ENCODE data around the gene RXRG. TPM values are rescaled to one million over a fixed set of nuclear protein-coding genes. Genes with fewer than 3 reads are reported as not detected.
A peak's percentile ranks its signal among the peaks of the same experiment; 100 is the strongest.

Gene RXRG
- total RNA-seq, 2 experiments from 2014 or later, result not detected

GRCh38 chr1:165392634-165393571 is 52.0 kb downstream of the RXRG start:
- Mint-ChIP-seq H3K36me3 (ENCODE audit: low read depth) (no peaks in the 10 kb centered on the region), H3K4me3 (peak overlapping the region; percentile 68), H3K9me3 (no peaks in the 10 kb centered on the region), H3K4me1 (peaks cover 29% of the 10 kb centered on the region), H3K27me3 (peaks cover 86% of the 10 kb centered on the region), H3K27ac (peak overlapping the region; percentile 82)
- ChIA-PET CTCF (interaction anchor here (0.5 to 3.2 kb wide), 17 partner anchors 8 to 431 kb away, joined by 3 to 20 read pairs (median 4); no protein-coding TSS in a partner anchor), POLR2A (no interaction called here)
- DNase-seq, result peak; percentile 96

GRCh38 chr1:165389609-165390008 is 55.3 kb downstream of the RXRG start:
- H3K27me3 Mint-ChIP-seq, result peaks cover 79% of the 10 kb centered on the region
- H3K4me1 Mint-ChIP-seq, result peaks cover 25% of the 10 kb centered on the region
- DNase-seq, result no peak
- H3K36me3 Mint-ChIP-seq (ENCODE audit: low read depth), result no peaks in the 10 kb centered on the region
- POLR2A ChIA-PET, result no interaction called here
- CTCF ChIA-PET, result no interaction called here
- no peaks in the 10 kb centered on the region for H3K9me3 Mint-ChIP-seq
- H3K4me3 Mint-ChIP-seq, result no peak overlapping the region
- no peak overlapping the region for H3K27ac Mint-ChIP-seq

DNA sequence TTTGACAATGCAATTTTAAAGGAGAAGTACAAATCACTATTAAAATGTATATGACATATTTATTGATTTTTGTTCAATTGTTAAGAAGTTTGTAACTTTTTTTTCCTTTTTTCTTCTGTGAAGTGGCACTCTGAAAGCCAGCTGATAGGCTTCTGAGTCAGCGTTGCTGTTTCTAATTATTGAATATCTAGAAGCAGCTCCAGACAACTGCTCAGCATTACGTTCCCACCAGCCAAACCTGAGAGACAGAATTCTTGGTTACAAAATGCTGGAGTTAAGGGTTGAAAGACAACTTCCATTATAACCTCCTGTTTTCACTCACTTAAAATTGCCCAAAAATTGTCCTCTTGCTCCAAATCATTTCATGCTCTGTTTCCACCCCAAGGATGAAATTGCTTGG is 57.0 kb downstream of the RXRG start:
- Mint-ChIP-seq H3K27me3 (peaks cover 69% of the 10 kb centered on the region), H3K4me3 (no peak overlapping the region), H3K36me3 (ENCODE audit: low read depth) (no peaks in the 10 kb centered on the region), H3K9me3 (no peaks in the 10 kb centered on the region), H3K4me1 (peaks cover 16% of the 10 kb centered on the region), H3K27ac (no peak overlapping the region)
- ChIA-PET POLR2A (no interaction called here), CTCF (interaction anchor here (1.4 kb wide), 1 partner anchor 21 kb away, joined by 4 read pairs; no protein-coding TSS in a partner anchor)
- no peak for DNase-seq

GRCh38 chr1:165387505-165387904 is 57.4 kb downstream of the RXRG start:
- no peaks in the 10 kb centered on the region for H3K9me3 Mint-ChIP-seq
- H3K4me3 Mint-ChIP-seq, result no peak overlapping the region
- H3K27me3 Mint-ChIP-seq, result peaks cover 69% of the 10 kb centered on the region
- peaks cover 11% of the 10 kb centered on the region for H3K4me1 Mint-ChIP-seq
- POLR2A ChIA-PET, result no interaction called here
- H3K36me3 Mint-ChIP-seq (ENCODE audit: low read depth), result no peaks in the 10 kb centered on the region
- CTCF ChIA-PET, result interaction anchor here (1.4 kb wide), 1 partner anchor 20 kb away, joined by 4 read pairs; no protein-coding TSS in a partner anchor
- DNase-seq, result no peak
- H3K27ac Mint-ChIP-seq, result no peak overlapping the region

DNA sequence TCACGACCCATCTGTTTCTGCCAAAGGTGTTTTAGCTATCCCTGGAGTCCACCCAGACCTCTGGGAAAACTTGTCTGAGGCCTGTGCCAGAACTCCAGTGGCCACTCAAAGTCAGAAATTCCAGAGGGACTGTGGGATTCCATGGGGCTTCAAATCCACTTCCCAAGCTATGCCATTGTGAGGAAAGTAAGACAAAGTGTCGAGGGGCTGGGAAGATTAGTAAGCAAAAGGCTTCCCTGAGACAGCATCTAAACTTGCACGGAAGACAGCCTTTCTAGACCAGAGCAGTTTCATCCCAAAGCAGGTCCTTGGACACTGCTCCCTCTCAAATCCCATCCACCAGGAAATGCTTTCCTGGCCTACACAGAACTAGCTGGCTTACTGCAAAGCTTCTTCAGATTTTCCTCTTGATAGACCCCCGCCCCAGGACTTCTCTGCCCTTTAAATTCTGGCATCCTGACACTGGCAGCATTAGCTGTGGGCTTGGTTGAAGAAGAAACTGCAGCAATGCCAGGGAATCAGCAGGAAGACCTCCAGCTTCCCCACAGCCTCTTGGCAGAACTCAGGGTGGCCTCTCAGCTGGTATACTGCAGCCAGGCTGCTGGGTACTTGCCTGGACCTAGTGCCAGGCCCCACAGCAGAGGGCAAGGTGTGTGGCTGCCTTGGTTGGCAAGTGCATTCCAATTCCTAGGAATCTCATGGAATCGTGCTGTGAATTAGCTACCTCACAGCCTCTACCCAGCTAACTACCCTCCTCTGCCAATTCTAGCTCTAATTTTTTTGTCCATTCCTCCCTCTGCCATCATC is 61.1 kb downstream of the RXRG start:
- no peaks in the 10 kb centered on the region for H3K4me1 Mint-ChIP-seq
- ChIA-PET POLR2A (no interaction called here), CTCF (interaction anchor here (0.9 kb wide), 1 partner anchor 16 kb away, joined by 4 read pairs; no protein-coding TSS in a partner anchor)
- no peaks in the 10 kb centered on the region for H3K36me3 Mint-ChIP-seq (ENCODE audit: low read depth)
- no peaks in the 10 kb centered on the region for H3K9me3 Mint-ChIP-seq
- no peak overlapping the region for H3K4me3 Mint-ChIP-seq
- no peak for DNase-seq
- H3K27ac Mint-ChIP-seq, result no peak overlapping the region
- H3K27me3 Mint-ChIP-seq, result peaks cover 60% of the 10 kb centered on the region

DNA sequence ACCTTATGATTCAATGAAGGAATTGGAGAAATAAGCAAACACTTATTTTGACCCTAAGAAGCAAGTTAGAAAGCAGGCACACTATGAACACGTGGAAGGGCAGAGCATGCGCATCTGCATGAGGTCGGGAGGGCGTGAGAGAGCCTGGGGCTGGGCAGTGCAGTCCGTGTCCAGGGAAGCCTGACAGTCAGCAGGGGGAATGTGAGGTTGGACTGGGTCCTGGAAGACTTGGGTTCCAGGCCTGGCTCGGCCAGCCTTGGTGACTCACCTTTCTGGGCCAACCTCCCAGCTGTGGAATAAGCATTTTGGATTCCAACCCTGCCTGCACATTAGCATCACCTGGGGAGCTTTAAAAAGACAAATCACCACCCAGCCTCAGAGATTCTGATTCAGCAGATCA is 61.9 kb downstream of the RXRG start:
- CTCF ChIA-PET, result interaction anchor here (0.9 kb wide), 1 partner anchor 16 kb away, joined by 4 read pairs; no protein-coding TSS in a partner anchor
- POLR2A ChIA-PET, result no interaction called here
- peaks cover 52% of the 10 kb centered on the region for H3K27me3 Mint-ChIP-seq
- H3K27ac Mint-ChIP-seq, result no peak overlapping the region
- H3K9me3 Mint-ChIP-seq, result no peaks in the 10 kb centered on the region
- no peak overlapping the region for H3K4me3 Mint-ChIP-seq
- H3K36me3 Mint-ChIP-seq (ENCODE audit: low read depth), result no peaks in the 10 kb centered on the region
- DNase-seq, result no peak
- H3K4me1 Mint-ChIP-seq, result no peaks in the 10 kb centered on the region

GRCh38 chr1:165381745-165382505 is 63.0 kb downstream of the RXRG start:
- CTCF ChIA-PET, result interaction anchor here (0.8 to 1.4 kb wide), 3 partner anchors 11 to 218 kb away, joined by 3 to 4 read pairs (median 3); no protein-coding TSS in a partner anchor
- no peak overlapping the region for H3K27ac Mint-ChIP-seq
- no peak for DNase-seq
- peaks cover 4% of the 10 kb centered on the region for H3K4me1 Mint-ChIP-seq
- no peak overlapping the region for H3K4me3 Mint-ChIP-seq
- POLR2A ChIA-PET, result no interaction called here
- H3K27me3 Mint-ChIP-seq, result peaks cover 48% of the 10 kb centered on the region
- H3K36me3 Mint-ChIP-seq (ENCODE audit: low read depth), result no peaks in the 10 kb centered on the region
- H3K9me3 Mint-ChIP-seq, result no peaks in the 10 kb centered on the region

DNA sequence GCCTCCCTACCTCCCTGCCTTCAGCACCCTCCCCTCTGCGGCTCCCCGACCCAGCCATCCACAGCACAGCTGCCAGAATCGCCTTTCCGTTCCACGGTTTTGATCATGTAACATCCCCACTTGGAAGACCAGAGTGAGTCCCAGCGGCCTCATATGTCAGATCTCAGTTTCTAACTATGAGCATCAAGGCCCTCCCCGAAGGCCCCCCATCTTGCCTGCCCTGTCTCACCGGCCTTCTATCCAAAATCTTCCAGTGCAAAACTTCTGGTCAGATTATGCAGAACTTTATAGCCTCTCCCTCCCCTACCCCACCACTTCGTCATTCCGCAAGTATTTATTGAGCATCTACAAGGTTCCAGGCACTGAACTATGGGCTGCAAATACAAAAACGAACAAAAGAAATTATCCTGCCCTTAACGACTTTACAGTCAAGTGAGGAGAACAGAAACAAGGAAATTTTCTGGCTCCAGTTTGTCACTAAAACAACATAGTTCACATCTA is 68.1 kb downstream of the RXRG start:
- ChIA-PET POLR2A (no interaction called here), CTCF (interaction anchor here (1.5 to 2.1 kb wide), 2 partner anchors 10 to 225 kb away, joined by 4 to 10 read pairs; no protein-coding TSS in a partner anchor)
- DNase-seq, result no peak
- H3K36me3 Mint-ChIP-seq (ENCODE audit: low read depth), result no peaks in the 10 kb centered on the region
- H3K27me3 Mint-ChIP-seq, result peaks cover 61% of the 10 kb centered on the region
- no peaks in the 10 kb centered on the region for H3K9me3 Mint-ChIP-seq
- no peak overlapping the region for H3K4me3 Mint-ChIP-seq
- H3K4me1 Mint-ChIP-seq, result peaks cover 15% of the 10 kb centered on the region
- H3K27ac Mint-ChIP-seq, result no peak overlapping the region

DNA sequence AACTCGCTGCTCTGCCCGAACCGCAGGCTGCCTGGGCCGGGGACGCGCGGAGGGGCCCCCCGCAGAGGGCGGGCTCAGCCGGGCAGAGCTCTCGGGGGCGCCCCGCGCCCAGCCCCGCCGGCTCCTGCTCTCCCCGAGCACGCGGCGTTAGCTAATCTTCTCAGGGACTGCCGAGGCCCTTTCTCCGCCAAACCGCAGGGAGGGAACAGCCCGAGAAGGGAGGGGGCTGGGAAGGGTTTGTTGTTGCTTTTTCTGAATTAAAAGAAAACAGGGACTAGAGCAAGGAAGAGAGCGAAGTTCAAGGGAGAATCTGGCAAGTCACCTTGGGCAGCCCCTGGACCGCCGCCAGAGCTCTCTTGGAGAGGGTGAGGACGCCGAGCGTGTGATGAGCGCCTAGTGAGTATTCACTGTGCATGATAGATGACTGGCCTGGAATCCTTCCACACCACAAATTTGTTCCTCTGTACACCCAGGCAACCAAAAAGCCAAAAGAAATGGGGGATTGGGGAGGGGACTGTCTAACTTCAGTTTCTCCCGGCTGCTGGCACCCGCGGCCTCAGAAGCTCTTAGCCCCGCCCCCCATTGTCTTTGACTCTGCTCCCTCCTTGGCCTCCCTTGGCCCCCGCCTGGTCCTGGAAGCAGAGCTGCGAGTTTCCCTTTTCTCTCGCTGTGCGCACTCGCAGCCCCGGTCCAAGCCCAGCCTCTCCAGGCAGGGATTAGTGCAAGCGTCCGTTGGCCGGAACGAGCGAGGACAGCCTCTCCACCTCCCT is 68.7 kb downstream of the RXRG start:
- H3K36me3 Mint-ChIP-seq (ENCODE audit: low read depth), result no peaks in the 10 kb centered on the region
- ChIA-PET CTCF (interaction anchor here (1.5 to 2.1 kb wide), 2 partner anchors 9 to 226 kb away, joined by 4 to 10 read pairs; no protein-coding TSS in a partner anchor), POLR2A (no interaction called here)
- peak overlapping the region; percentile 21 for H3K4me3 Mint-ChIP-seq
- DNase-seq, result no peak
- peaks cover 15% of the 10 kb centered on the region for H3K4me1 Mint-ChIP-seq
- peaks cover 65% of the 10 kb centered on the region for H3K27me3 Mint-ChIP-seq
- H3K27ac Mint-ChIP-seq, result no peak overlapping the region
- no peaks in the 10 kb centered on the region for H3K9me3 Mint-ChIP-seq

- Mint-ChIP-seq H3K4me3 (no peak overlapping the region), H3K27ac (no peak overlapping the region), H3K27me3 (peaks cover 65% of the 10 kb centered on the region), H3K36me3 (ENCODE audit: low read depth) (no peaks in the 10 kb centered on the region), H3K9me3 (no peaks in the 10 kb centered on the region), H3K4me1 (peaks cover 15% of the 10 kb centered on the region)
- POLR2A ChIA-PET, result no interaction called here
- CTCF ChIA-PET, result interaction anchor here (1.5 to 2.1 kb wide), 2 partner anchors 8 to 227 kb away, joined by 4 to 10 read pairs; no protein-coding TSS in a partner anchor
- DNase-seq, result no peak
Observed at GRCh38 chr1:165375623-165376022, 69.3 kb downstream of the RXRG start.

GRCh38 chr1:165371588-165372225 is 73.2 kb downstream of the RXRG start:
- H3K27ac Mint-ChIP-seq, result no peak overlapping the region
- peaks cover 61% of the 10 kb centered on the region for H3K27me3 Mint-ChIP-seq
- H3K9me3 Mint-ChIP-seq, result no peaks in the 10 kb centered on the region
- no peaks in the 10 kb centered on the region for H3K36me3 Mint-ChIP-seq (ENCODE audit: low read depth)
- DNase-seq, result no peak
- ChIA-PET POLR2A (no interaction called here), CTCF (interaction anchor here (1.7 kb wide), 1 partner anchor 128 kb away, joined by 4 read pairs; no protein-coding TSS in a partner anchor)
- no peak overlapping the region for H3K4me3 Mint-ChIP-seq
- H3K4me1 Mint-ChIP-seq, result peaks cover 9% of the 10 kb centered on the region
